Liver (tissue), 9 donors: ENCODE data around the gene BTN2A1. TPM values are rescaled to one million over a fixed set of nuclear protein-coding genes. Genes with fewer than 3 reads are reported as not detected.

ENCODE experiments used
- DNase-seq: peaks from one replicate; pipeline ENCODE4 v3.0.0-alpha.2; 2017; ENCODE audit warnings: low spot score
- H3K27ac ChIP-seq, 2 donors: one replicate each; pipeline ENCODE4 v1.7.0; 2013; ENCODE audit warnings: inconsistent platforms in 2 of 2, low read length in 2 of 2, control low read depth in 1 of 2, low read depth in 1 of 2, mild to moderate bottlenecking in 1 of 2
- H3K27me3 ChIP-seq, 4 donors: one replicate each; pipeline versions ENCODE4 v1.6.1 to v1.7.0; 2013; ENCODE audit warnings: low read length in 3 of 4, inconsistent platforms in 1 of 4, mild to moderate bottlenecking in 1 of 4, moderate library complexity in 1 of 4; ENCODE audit not compliant: control insufficient read depth in 4 of 4, insufficient read depth in 4 of 4
- H3K36me3 ChIP-seq, 4 donors: one replicate each; pipeline versions ENCODE4 v1.6.1 to v1.7.0; 2013; ENCODE audit warnings: low read length in 3 of 4, mild to moderate bottlenecking in 3 of 4, low read depth in 1 of 4, moderate library complexity in 1 of 4; ENCODE audit not compliant: control insufficient read depth in 4 of 4, insufficient read depth in 3 of 4
- H3K4me1 ChIP-seq, 4 donors: one replicate each; pipeline versions ENCODE4 v1.6.1 to v1.7.0; 2013; ENCODE audit warnings: low read length in 3 of 4, mild to moderate bottlenecking in 3 of 4, moderate library complexity in 1 of 4; ENCODE audit not compliant: control insufficient read depth in 4 of 4, insufficient read depth in 4 of 4
- H3K4me3 ChIP-seq, 3 donors: one replicate each; pipeline versions ENCODE4 v1.6.1 to v1.7.0; 2013; ENCODE audit warnings: low read length in 3 of 3, control low read depth in 1 of 3, low read depth in 1 of 3, mild to moderate bottlenecking in 1 of 3
- H3K9ac ChIP-seq, 2 donors: one replicate each; pipeline ENCODE4 v1.7.0; 2013; ENCODE audit warnings: low read length in 2 of 2, mild to moderate bottlenecking in 2 of 2, moderate library complexity in 2 of 2, control low read depth in 1 of 2, low read depth in 1 of 2
- H3K9me3 ChIP-seq, 4 donors: one replicate each; pipeline versions ENCODE4 v1.6.1 to v1.7.0; 2013; ENCODE audit warnings: low read length in 3 of 4; ENCODE audit not compliant: control insufficient read depth in 4 of 4
- ATF3 ChIP-seq: IDR thresholded peaks from 2 replicates; pipeline ENCODE4 v1.6.1; 2016; ENCODE audit warnings: antibody characterized with exemption
- CTCF ChIP-seq: fragments of 150-350 bp; IDR thresholded peaks from 2 replicates; pipeline ENCODE4 v1.5.1; 2017; ENCODE audit warnings: improper control_type of control experiment, low read depth, low read length; ENCODE audit not compliant: missing input control
- EGR1 ChIP-seq, 2 donors: IDR thresholded peaks; 2 replicates each; pipeline ENCODE4 v1.6.1; 2016 to 2018; ENCODE audit warnings: antibody characterized with exemption in 2 of 2, low read depth in 2 of 2
- FOXA1 ChIP-seq: IDR thresholded peaks from 2 replicates; pipeline ENCODE4 v1.6.1; 2016; ENCODE audit warnings: antibody characterized with exemption
- FOXA2 ChIP-seq: IDR thresholded peaks from 2 replicates; pipeline ENCODE4 v1.6.1; 2016; ENCODE audit warnings: antibody characterized with exemption
- GABPA ChIP-seq, 2 donors: IDR thresholded peaks in 1 of 2; conservative IDR thresholded peaks in 1 of 2; 2 replicates each; pipeline ENCODE4 v1.6.1; 2016; ENCODE audit warnings: antibody characterized with exemption in 2 of 2, mild to moderate bottlenecking in 1 of 2, moderate library complexity in 1 of 2
- HNF4A ChIP-seq, 2 donors: conservative IDR thresholded peaks; 2 replicates each; pipeline ENCODE4 v1.6.1; 2016; ENCODE audit warnings: antibody characterized with exemption in 2 of 2, mild to moderate bottlenecking in 2 of 2
- JUND ChIP-seq, 2 donors: IDR thresholded peaks; 2 replicates each; pipeline ENCODE4 v1.6.1; 2016; ENCODE audit warnings: antibody characterized with exemption in 2 of 2
- MAX ChIP-seq: IDR thresholded peaks from 2 replicates; pipeline ENCODE4 v1.6.1; 2016; ENCODE audit warnings: antibody characterized with exemption
- NR2F2 ChIP-seq: IDR thresholded peaks from 2 replicates; pipeline ENCODE4 v1.6.1; 2016; ENCODE audit warnings: antibody characterized with exemption
- RAD21 ChIP-seq, 2 donors: IDR thresholded peaks; 2 replicates each; pipeline ENCODE4 v1.6.1; 2016; ENCODE audit warnings: antibody characterized with exemption in 2 of 2, mild to moderate bottlenecking in 2 of 2
- REST ChIP-seq: IDR thresholded peaks from 2 replicates; pipeline ENCODE4 v1.6.1; 2016; ENCODE audit warnings: antibody characterized with exemption, mild to moderate bottlenecking
- RXRA ChIP-seq, 2 donors: IDR thresholded peaks; 2 replicates each; pipeline ENCODE4 v1.6.1; 2017 to 2018; ENCODE audit warnings: antibody characterized with exemption in 2 of 2, mild to moderate bottlenecking in 1 of 2
- SP1 ChIP-seq: IDR thresholded peaks from 2 replicates; pipeline ENCODE4 v1.6.1; 2018; ENCODE audit warnings: antibody characterized with exemption, mild to moderate bottlenecking
- TAF1 ChIP-seq: conservative IDR thresholded peaks from 2 replicates; pipeline ENCODE4 v1.6.1; 2016; ENCODE audit warnings: antibody characterized with exemption, mild to moderate bottlenecking
- YY1 ChIP-seq: IDR thresholded peaks from 2 replicates; pipeline ENCODE4 v1.6.1; 2016; ENCODE audit warnings: antibody characterized with exemption, mild to moderate bottlenecking
- ZBTB33 ChIP-seq: IDR thresholded peaks from 2 replicates; pipeline ENCODE4 v1.6.1; 2016; ENCODE audit warnings: antibody characterized with exemption
- WGBS: extraction: QIAGEN DNeasy Blood & Tissue Kit; methylation state at CpG from one replicate; pipeline ENCODE4 v1.1.7; 2013; 5-methylcytosine and 5-hydroxymethylcytosine counted together
- polyA plus RNA-seq, 2 donors: library from polyadenylated mRNA; stranded (reverse) in 1 of 2; unstranded in 1 of 2; fragments of 200-250 nt in 1 of 2; fragments of >200 nt in 1 of 2; fragmentation: Nextera tagmentation in 1 of 2; extraction: Ambion mirVana in 1 of 2; gene quantifications; one replicate each; pipeline versions ENCODE4 v1.2.1 to v1.2.3, GENCODE V29; 2013 to 2015
- total RNA-seq, 2 donors: library from RNA; depleted of rRNA; stranded (reverse); fragments of >200 nt; gene quantifications; one replicate each; pipeline ENCODE4 v1.2.3, GENCODE V29; 2014
- donor health status: healthy.
- donor health status: healthy.
- donor health status: healthy.
- donor health status: healthy.
- donor health status: healthy.

Gene BTN2A1
- total and polyA plus RNA-seq, 4 donors, result 2.7 to 5.9 (median 5.2) TPM

GRCh38 chr6:26478100-26478984 lies 20.6 kb downstream of the BTN2A1 start:
- no peak overlapping the region for H3K9ac ChIP-seq
- TF ChIP-seq TAF1, result no peak
- DNase-seq, result no peak
- 82% methylated on average over 2 of the region's 2 CpGs for WGBS
- no peaks in the 10 kb centered on the region for H3K36me3 ChIP-seq
- H3K27ac ChIP-seq, result no peak overlapping the region
- no peaks in the 10 kb centered on the region for H3K9me3 ChIP-seq
- peaks cover 3 to 10% (median 7%) of the 10 kb centered on the region in 4 donors for H3K4me1 ChIP-seq
- H3K27me3 ChIP-seq, result no peaks in the 10 kb centered on the region
- H3K4me3 ChIP-seq, result no peak overlapping the region

GRCh38 chr6:26478985-26479278 lies 21.2 kb downstream of the BTN2A1 start:
- no peak overlapping the region for H3K4me3 ChIP-seq
- no peak for TF ChIP-seq REST
- no peak for TF ChIP-seq ATF3
- no peak for TF ChIP-seq CTCF
- no peak for TF ChIP-seq MAX
- TF ChIP-seq EGR1 (IDR thresholded peaks at IDR 0.05; ENCODE audit: low read depth in 2 of 2), result no peak
- no peak for TF ChIP-seq NR2F2
- no peak for TF ChIP-seq SP1
- no peak for TF ChIP-seq YY1
- TF ChIP-seq FOXA1, result no peak
- TF ChIP-seq HNF4A (conservative IDR thresholded peaks at IDR 0.05), result no peak
- no peak for TF ChIP-seq RXRA (IDR thresholded peaks at IDR 0.05)
- no peak for TF ChIP-seq JUND (IDR thresholded peaks at IDR 0.05)
- no peak for TF ChIP-seq TAF1
- no peak for TF ChIP-seq ZBTB33
- no peak for TF ChIP-seq RAD21 (IDR thresholded peaks at IDR 0.05)
- no peak for TF ChIP-seq GABPA (IDR thresholded peaks at IDR 0.05 in 1 of 2, conservative IDR thresholded peaks at IDR 0.05 in 1 of 2)
- TF ChIP-seq FOXA2, result no peak
- no peaks in the 10 kb centered on the region for H3K9me3 ChIP-seq
- no peak for DNase-seq
- no peak overlapping the region for H3K27ac ChIP-seq
- no peak overlapping the region for H3K9ac ChIP-seq
- 83% methylated on average over 3 of the region's 3 CpGs for WGBS
- H3K27me3 ChIP-seq, result no peaks in the 10 kb centered on the region
- no peaks in the 10 kb centered on the region for H3K36me3 ChIP-seq
- peaks cover 3 to 10% (median 7%) of the 10 kb centered on the region in 4 donors for H3K4me1 ChIP-seq
